LoVo (cell line): ENCODE measurements around the gene PARP16.
"Not testable (repeated sequence)": the region's sequence is repeated elsewhere in the genome, so short reads cannot be mapped to it uniquely, and the experiment has no call there.

Experiments used
- DNase-seq: peaks from one replicate; pipeline ENCODE4 v3.0.0-alpha.2; 2016; ENCODE audit warnings: low spot score

Gene PARP16

GRCh38 chr15:65233696-65234095, 53.0 kb downstream of the PARP16 start:
- DNase-seq: no peak

DNA sequence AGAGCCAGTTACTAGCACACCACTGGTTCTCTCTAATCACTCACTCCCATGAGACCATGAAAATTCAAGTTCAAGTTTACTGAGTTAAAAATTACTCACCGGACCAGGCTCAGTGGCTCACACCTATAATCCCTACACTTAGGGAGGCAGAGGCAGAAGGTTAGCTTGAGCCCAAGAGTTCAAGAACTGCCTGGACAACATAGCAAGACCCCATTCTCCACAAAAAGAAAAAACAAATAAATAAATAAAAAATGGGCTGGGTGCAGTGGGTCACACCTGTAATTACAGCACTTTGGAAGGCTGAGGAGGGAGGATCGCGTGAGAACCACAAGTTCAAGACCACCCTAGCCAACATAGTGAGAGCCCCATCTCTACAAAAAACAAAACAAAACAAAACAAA, 54.2 kb downstream of the PARP16 start:
- no peak for DNase-seq

DNA sequence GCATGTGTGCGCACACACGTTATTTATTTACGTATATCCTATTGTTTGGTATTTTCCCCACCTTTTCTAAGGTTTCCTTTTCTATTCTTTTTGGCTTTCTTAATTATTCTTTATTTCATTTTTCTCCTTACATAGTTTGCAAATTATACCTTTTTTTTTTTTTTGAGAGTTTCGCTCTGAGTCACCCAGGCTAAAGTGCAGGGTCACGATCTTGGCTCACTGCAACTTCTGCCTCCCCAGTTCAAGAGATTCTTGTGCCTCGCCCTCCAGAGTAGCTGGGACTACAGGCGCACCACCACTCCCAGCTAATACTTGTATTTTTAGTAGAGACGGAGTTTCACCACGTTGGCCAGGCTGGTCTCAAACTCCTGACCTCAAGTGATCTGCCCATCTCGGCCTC, 55.4 kb downstream of the PARP16 start:
- no peak for DNase-seq

GRCh38 chr15:65226901-65227300, 59.8 kb downstream of the PARP16 start:
- not testable (repeated sequence) for DNase-seq

GRCh38 chr15:65226221-65226620, 60.5 kb downstream of the PARP16 start:
- no peak for DNase-seq

DNA sequence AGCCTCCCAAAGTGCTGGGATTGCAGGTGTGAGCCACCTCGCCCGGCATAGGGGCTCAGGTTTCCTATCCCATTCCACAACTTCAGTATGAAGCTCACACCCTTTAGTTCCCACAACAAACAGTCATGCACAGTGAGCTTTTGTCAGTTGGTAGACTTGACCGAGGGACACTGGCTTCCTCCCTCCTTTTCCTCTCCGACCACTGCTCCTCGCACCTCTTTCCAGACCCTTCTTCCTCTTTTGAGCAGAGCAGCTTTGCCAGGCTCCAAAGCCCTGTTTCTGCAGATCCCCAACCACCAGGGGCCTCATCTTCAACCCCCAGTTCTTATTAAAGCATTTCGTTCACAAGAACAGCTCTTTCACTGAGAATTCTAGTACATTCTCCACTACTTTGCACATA, 62.7 kb downstream of the PARP16 start:
- DNase-seq: no peak

DNA sequence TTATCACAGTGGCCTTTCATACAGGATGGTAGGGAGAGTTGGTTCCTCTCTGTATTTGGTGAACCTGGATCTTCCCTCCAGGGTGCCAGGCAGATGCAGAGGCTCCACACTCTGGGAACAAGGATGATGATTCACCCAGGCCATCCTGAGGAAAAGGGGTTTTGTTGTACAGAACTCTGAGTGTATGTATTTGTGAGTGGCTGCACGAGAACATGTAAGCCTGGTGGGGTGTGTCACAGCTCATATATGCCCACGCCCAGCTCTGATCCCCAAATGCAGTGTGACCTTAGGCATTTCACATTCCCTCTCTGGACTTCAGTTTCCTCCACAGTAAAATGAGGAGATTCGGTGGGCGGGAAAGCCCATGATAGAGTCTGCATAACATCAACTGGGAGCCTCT, 63.8 kb downstream of the PARP16 start:
- DNase-seq: no peak

- DNase-seq: no peak
Measured at GRCh38 chr15:65221697-65222096, 65.0 kb downstream of the PARP16 start.

GRCh38 chr15:65219137-65219536, 67.5 kb downstream of the PARP16 start:
- no peak for DNase-seq

DNA sequence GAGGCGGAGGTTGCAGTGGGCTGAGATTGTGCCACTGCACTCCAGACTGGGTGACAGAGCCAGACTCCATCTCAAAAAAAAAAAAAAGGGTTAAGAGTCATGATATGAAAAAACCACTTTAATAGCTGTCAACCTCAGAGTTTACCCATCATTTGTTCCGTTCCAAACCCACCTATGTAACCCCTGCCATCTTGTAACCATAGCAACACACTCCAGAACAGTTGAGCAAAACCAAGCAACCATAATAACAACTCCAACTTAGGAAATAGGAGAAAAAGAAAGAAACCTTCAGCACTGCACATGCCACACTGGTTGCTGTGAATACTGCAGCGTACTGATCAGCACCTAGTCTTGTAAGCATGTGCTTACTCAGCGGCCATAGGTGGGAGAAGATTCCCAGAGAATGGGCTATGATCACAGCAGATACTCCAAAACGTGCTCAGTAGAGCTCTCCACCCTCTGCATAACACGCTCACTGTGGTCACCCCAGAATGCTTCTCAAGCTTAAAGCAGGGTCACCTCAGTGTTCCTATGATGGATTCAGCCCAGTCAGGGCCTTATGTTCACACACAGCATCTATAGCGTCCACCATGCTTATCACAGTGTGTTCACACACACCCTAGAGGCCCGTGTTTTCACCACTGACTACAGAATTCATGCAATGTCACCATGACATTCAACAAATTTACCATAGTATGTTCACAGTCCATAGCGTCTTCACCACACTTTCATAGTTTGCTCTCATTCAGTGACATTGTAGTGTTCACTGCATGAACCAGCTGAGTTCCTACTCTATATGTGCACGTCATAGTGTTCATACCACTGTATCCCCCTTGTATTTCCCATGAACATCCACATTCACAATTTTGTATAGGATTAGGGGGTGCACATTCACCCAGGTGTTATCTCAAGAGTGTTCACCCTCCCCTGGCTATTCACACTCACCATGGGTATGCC, 68.9 kb downstream of the PARP16 start:
- DNase-seq: no peak

GRCh38 chr15:65215496-65215895, 71.2 kb downstream of the PARP16 start:
- DNase-seq: no peak

- DNase-seq: no peak
Measured at GRCh38 chr15:65214010-65214409, 72.7 kb downstream of the PARP16 start.

- DNase-seq: no peak
Measured at GRCh38 chr15:65213241-65213640, 73.4 kb downstream of the PARP16 start.

DNA sequence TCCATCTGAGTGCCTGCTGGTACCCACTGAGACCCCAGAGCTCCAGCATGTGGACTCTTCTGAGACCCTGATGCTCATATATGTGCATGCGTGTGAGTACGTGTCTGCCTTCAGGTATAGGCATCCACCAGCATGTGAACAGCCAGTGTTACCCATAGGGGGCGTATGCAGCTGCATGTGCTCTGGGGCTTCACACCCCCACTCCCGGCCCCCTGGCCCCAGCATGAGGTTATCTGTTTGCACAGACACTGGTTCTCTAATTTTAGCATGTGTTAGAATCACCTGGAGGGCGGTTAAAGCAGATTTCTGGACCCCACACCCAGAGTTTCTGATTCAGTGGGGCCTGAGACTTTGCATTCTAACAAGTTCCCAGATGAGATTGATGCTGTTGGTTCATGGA, 74.6 kb downstream of the PARP16 start:
- no peak for DNase-seq

DNA sequence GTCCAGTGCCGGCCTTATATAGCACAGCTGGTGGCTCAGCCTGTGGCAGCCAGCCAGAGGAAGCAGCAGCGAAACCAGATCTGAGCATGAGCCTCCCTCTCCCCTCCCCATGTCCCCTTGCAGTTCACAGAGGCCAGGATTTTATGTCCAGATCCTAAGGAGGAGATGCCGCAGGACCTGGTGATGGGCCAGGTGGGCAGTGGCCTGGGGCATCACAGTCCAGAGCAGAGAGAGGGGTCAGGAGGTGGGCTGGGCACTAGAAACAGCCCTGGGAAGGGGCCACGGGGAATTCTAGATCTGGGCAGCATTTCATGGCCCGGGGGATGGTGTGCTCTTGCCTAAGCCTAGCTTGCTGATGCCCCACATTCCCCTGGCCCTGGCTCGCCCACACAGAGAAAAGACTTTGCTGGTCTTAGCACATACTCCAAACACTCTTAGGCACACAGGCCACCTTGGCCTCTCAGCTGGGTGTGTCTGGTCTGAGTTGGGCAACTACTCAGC, 75.2 kb downstream of the PARP16 start:
- no peak for DNase-seq

- DNase-seq: no peak
Measured at GRCh38 chr15:65210770-65211481, 75.8 kb downstream of the PARP16 start, which contains the start of gene CILP. CILP (minus strand) TSS chr15:65211473; CDS start chr15:65209755, 1,718 bp downstream.

DNA sequence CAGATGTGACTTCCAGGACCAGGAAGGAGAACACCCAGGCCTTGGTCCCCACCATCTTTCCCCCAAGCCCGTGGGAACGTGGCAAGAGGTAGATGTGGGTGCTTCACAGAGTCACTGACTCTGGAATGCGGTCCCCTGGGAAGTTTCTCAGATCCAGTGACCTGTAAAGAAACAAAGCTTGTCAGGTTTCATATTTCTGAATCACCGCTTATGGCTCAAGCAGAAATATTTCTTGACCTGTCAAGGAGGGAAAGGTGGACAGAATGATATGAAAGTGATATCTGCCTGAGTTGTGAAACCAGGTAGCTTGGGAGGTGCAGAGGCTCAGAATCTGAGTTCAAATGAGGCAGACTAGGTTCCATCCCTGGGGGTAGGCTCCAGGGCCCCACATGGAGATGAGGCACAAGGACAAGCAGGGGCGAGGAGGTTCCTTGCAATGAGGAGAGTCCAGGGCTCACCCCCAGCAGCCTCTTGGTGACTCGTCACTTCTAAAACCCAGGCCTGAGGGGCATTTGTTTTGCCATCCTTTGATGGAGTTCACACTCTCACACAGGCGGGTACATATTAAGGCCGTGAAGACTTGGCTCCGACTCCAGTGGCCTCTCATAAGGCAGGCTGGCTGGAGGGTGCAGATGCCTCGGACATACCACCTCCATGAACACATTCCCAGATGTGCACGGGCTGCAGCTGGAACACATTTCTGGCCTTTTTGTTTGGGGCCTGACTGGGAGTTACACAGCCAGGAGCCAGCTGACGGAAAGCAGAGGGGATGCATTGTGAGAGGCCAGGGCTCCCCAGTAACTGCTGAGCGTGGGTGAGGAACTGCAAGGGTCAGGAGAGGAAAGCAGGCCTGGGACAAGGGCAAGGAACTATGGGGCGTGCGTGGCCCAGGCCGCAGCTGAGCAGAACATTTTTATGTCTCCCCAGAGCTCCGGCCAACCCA, 76.7 kb downstream of the PARP16 start:
- DNase-seq: no peak

GRCh38 chr15:65208647-65209046, 78.0 kb downstream of the PARP16 start:
- DNase-seq: no peak
